Stomach (tissue), 9 donors: ENCODE data around the gene RRBP1. TPM values are rescaled to one million over a fixed set of nuclear protein-coding genes. Genes with fewer than 3 reads are reported as not detected.

ENCODE experiments used
- DNase-seq, 2 donors: peaks; one replicate each; pipeline versions ENCODE4 v3.0.0 to v3.0.0-alpha.2; 2013 to 2019
- H3K27ac ChIP-seq, 5 donors: fragments of 200-600 bp in 4 of 5; sonication (generic) in 4 of 5; one replicate each; pipeline ENCODE4 v1.5.1; 2013 to 2019; ENCODE audit warnings: mild to moderate bottlenecking in 1 of 5, moderate library complexity in 1 of 5
- H3K27me3 ChIP-seq, 3 donors: fragments of 200-600 bp; sonication (generic); one replicate each; pipeline ENCODE4 v1.5.1; 2017 to 2019; ENCODE audit warnings: mixed run types in 1 of 3
- H3K36me3 ChIP-seq, 4 donors: fragments of 200-600 bp; sonication (generic); 1 replicate in 3 of 4; 2 replicates in 1 of 4; pipeline ENCODE4 v1.5.1; 2016 to 2019
- H3K4me1 ChIP-seq, 4 donors: fragments of 200-600 bp; sonication (generic); one replicate each; pipeline ENCODE4 v1.5.1; 2016 to 2019
- H3K4me3 ChIP-seq, 4 donors: fragments of 200-600 bp; sonication (generic) in 3 of 4; one replicate each; pipeline ENCODE4 v1.5.1; 2016 to 2019; ENCODE audit warnings: mild to moderate bottlenecking in 1 of 4
- H3K9me3 ChIP-seq, 4 donors: fragments of 200-600 bp; sonication (generic); one replicate each; pipeline ENCODE4 v1.5.1; 2016 to 2019
- CTCF ChIP-seq, 7 experiments: fragments of 450-650 bp in 4 of 7; fragments of 200-600 bp in 3 of 7; sonication (generic) in 3 of 7; IDR thresholded peaks; one replicate each; pipeline ENCODE4 v1.5.1; 2016 to 2019; ENCODE audit warnings: antibody characterized with exemption in 7 of 7, control low read depth in 2 of 7, mild to moderate bottlenecking in 1 of 7
- EP300 ChIP-seq: sonication (generic); formaldehyde crosslinking; IDR thresholded peaks from one replicate; pipeline ENCODE4 v1.6.1; 2017; ENCODE audit warnings: antibody characterized with exemption
- POLR2A ChIP-seq, 4 donors: fragments of 450-650 bp; IDR thresholded peaks; one replicate each; pipeline ENCODE4 v1.6.1; 2016; ENCODE audit warnings: antibody characterized with exemption in 4 of 4, control low read depth in 2 of 4, mild to moderate bottlenecking in 1 of 4, moderate library complexity in 1 of 4
- POLR2AphosphoS5 ChIP-seq, 3 donors: sonication (generic); formaldehyde crosslinking; IDR thresholded peaks; one replicate each; pipeline ENCODE4 v1.6.1; 2016; ENCODE audit warnings: antibody characterized with exemption in 3 of 3
- WGBS, 5 donors: extraction: QIAGEN DNeasy Blood & Tissue Kit in 3 of 5; methylation state at CpG; one replicate each; pipeline versions ENCODE4 v1.1.5 to v1.1.7; 2013 to 2018; 5-methylcytosine and 5-hydroxymethylcytosine counted together
- intact Hi-C: fragments of 100-400 bp; cut with DNase I; formaldehyde crosslinking; loops from one replicate; pipeline ENCODE4 v1.15.1; 2023; ENCODE audit warnings: low total_unique reads
- polyA plus RNA-seq, 3 donors: library from polyadenylated mRNA; stranded (reverse); fragments of 200-250 nt; gene quantifications; one replicate each; pipeline ENCODE4 v1.2.3, GENCODE V29; 2013
- total RNA-seq, 5 donors: library from RNA; depleted of rRNA; stranded (reverse); fragments of >200 nt; gene quantifications; one replicate each; pipeline versions ENCODE4 v1.1.0 to v1.2.3, GENCODE V29; 2014 to 2016
- donor health status: healthy with polysubstance abuse.
- donor health status: Bipolar disorder and iron deficiency.
- donor health status: healthy.

Gene RRBP1
- total and polyA plus RNA-seq, 8 donors, result 34.4 to 456 (median 132) TPM

DNA sequence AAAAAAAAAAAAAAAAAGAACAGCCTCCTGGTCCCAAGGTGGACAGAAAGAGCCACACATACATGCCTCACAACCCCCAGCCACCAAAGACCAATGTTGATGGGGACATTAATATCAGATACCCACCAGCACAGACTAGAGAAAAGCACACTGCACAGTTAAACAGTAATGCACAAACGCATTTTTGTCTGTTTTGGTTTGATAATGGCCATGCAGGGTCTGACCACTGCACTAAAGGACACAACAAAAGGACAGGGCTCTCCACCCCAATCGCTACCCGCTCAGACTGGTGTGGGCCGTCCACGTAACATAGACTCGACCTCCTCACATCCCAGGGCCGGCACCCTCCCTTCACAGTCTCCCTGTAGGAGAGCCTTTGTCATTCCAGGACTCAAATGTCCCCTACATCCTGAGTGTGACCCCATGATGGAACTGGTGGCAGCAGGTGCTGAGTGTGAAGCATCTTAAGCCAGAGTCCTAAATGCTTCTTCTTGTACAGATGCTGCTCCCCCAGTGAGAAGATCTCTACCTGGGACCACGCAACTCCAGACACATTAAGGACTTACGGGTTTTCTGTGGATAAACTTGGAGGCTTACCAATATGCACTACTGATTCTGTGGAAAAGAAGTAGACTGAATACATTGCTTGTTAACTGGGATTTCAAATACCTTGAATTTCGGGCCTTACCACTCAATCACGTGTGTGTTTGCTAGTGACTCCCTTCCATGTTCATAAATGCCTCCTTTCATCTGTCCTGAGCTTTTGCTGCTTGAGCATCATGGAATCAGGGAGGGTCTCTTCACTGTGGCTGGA is 28.0 kb downstream of the RRBP1 start:
- Histone ChIP-seq H3K4me3 (no peak overlapping the region), H3K27ac (peak overlapping the region in 2 of 5 donors; percentile 33 to 74), H3K4me1 (peaks cover 40 to 79% (median 54%) of the 10 kb centered on the region in 4 donors), H3K27me3 (no peaks in the 10 kb centered on the region), H3K36me3 (peaks cover 10 to 59% (median 43%) of the 10 kb centered on the region in 4 donors), H3K9me3 (peaks cover 0 to 6% (median 3%) of the 10 kb centered on the region in 4 donors)
- intact Hi-C loops, result no loop called here
- WGBS, 5 donors, result 76 to 86% (median 82%) methylated on average over 11 of the region's 11 CpGs
- no peak for DNase-seq
- TF ChIP-seq POLR2AphosphoS5 (IDR thresholded peaks at IDR 0.05) (no peak), POLR2A (IDR thresholded peaks at IDR 0.05) (no peak), CTCF (IDR thresholded peaks at IDR 0.05) (no peak), EP300 (no peak)

DNA sequence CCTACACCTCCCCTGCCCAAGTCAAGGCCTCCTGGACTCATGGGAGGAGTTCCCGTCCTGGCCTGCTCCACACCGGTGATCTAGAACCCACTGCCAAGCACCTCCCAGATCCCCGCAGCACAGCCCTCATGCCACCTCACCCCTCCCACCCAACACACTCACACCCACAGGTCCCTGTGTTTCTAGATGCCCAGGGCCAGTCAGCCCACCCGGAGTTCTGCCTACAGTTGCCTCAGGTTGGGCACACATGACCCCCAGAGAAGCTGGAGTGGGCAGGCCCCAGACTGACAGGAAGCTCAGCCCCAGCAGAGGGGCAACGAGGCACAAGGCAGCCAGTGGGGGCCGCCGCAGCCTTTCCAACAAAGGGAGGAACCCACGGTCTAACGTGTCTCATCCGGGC is 29.6 kb downstream of the RRBP1 start:
- WGBS, 5 donors, result 56 to 80% (median 63%) methylated on average over 6 to 10 of the region's 10 CpGs
- H3K27ac ChIP-seq, result peak overlapping the region; percentile 21 to 74 (median 58)
- no peaks in the 10 kb centered on the region for H3K9me3 ChIP-seq
- peaks cover 0 to 43% (median 28%) of the 10 kb centered on the region in 4 donors for H3K36me3 ChIP-seq
- DNase-seq, result no peak
- H3K27me3 ChIP-seq, result no peaks in the 10 kb centered on the region
- TF ChIP-seq CTCF (IDR thresholded peaks at IDR 0.05) (no peak), POLR2A (IDR thresholded peaks at IDR 0.05) (no peak), EP300 (no peak), POLR2AphosphoS5 (IDR thresholded peaks at IDR 0.05) (no peak)
- no peak overlapping the region for H3K4me3 ChIP-seq
- intact Hi-C loops, result no loop called here
- H3K4me1 ChIP-seq, result peaks cover 56 to 89% (median 70%) of the 10 kb centered on the region in 4 donors

DNA sequence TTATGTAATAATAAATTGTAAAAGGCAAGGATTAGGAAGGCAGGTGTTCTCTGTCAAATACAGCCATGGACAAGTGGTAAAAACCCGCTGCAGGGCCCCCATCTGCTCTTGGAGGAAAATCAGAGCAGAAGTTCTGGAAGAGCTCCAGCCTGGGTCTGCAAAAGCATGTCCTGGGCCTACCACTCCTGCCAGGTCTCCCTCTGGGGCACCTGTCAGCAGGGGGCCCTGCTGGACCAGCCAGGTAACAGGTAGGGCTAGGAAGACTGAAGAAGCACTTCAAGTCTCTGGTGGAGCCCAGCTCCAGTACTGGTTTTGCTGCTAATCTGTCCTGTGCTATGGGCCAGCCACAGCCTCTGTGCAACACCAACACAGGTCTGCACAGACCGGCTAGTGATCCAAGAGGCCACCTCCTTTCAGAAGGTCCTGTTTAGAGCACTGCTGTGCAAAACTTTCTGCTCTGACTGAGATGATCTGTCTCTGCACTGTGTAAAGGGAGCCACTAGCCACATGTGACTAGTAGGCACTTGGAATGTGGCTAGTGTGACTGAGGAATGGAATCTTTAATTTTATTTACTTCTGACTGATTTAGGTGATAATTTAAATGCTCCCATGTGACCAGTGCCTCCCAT is 30.2 kb downstream of the RRBP1 start:
- WGBS, 5 donors, result 37 to 47% (median 42%) methylated on average over 2 of the region's 2 CpGs
- H3K36me3 ChIP-seq, result peaks cover 0 to 38% (median 23%) of the 10 kb centered on the region in 4 donors
- TF ChIP-seq POLR2A (IDR thresholded peaks at IDR 0.05) (no peak), EP300 (no peak), CTCF (IDR thresholded peaks at IDR 0.05) (no peak), POLR2AphosphoS5 (IDR thresholded peaks at IDR 0.05) (no peak)
- no peaks in the 10 kb centered on the region for H3K9me3 ChIP-seq
- H3K27ac ChIP-seq, result peak overlapping the region; percentile 21 to 74 (median 59)
- no peak overlapping the region for H3K4me3 ChIP-seq
- intact Hi-C loops, result no loop called here
- H3K27me3 ChIP-seq, result no peaks in the 10 kb centered on the region
- H3K4me1 ChIP-seq, result peaks cover 61 to 90% (median 76%) of the 10 kb centered on the region in 4 donors
- peak in 1 of 2 donors; percentile 59 for DNase-seq

DNA sequence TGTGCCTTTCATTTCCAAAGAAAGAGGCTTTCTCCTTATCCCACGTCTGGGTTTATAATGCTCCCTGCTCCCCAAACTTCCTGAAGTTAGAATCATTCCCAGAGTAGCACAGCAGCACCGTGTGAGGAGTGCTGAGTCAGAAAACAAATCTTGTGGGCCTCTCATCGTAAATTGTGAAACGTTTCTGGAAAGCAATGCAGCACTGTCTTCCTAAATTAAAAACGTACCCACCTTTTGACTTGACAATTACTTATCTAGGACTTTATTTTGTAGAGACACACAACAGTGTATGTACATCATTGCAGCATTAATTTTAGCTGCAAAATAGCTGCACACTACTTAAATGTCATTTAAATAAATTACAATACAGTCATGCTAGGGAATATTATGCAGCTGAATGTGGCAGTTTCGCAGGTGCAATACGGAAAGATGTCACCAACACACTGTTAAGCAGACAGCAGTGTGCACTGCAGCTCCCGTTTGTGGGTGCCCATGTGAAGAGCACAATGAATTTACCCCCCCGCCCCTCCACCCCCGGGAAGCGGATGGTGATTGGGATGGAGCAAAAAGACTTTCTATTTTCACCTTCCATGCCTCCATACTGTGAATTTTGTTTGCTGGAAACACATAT is 30.8 kb downstream of the RRBP1 start:
- Histone ChIP-seq H3K9me3 (no peaks in the 10 kb centered on the region), H3K27ac (peak overlapping the region in 4 of 5 donors; percentile 58 to 74 (median 60)), H3K27me3 (no peaks in the 10 kb centered on the region), H3K4me1 (peaks cover 68 to 94% (median 82%) of the 10 kb centered on the region in 4 donors), H3K4me3 (no peak overlapping the region), H3K36me3 (peaks cover 0 to 32% (median 17%) of the 10 kb centered on the region in 4 donors)
- TF ChIP-seq POLR2A (IDR thresholded peaks at IDR 0.05), result no peak
- no peak for TF ChIP-seq CTCF (IDR thresholded peaks at IDR 0.05)
- TF ChIP-seq EP300, result no peak
- no peak for TF ChIP-seq POLR2AphosphoS5 (IDR thresholded peaks at IDR 0.05)
- WGBS, 5 donors, result 36 to 41% (median 37%) methylated on average over 11 of the region's 11 CpGs
- intact Hi-C loops, result no loop called here
- no peak for DNase-seq
